Mucosa of stomach (tissue), 1 donor: Measurements from ENCODE around the gene BABAM2.

Experiments used
- H3K27me3 ChIP-seq: one replicate; pipeline ENCODE4 v1.7.0; 2013; ENCODE audit warnings: mild to moderate bottlenecking, low read length; ENCODE audit not compliant: control insufficient read depth, insufficient read depth
- H3K36me3 ChIP-seq: one replicate; pipeline ENCODE4 v1.7.0; 2013; ENCODE audit warnings: low read length; ENCODE audit not compliant: control insufficient read depth, insufficient read depth
- H3K4me1 ChIP-seq: one replicate; pipeline ENCODE4 v1.7.0; 2013; ENCODE audit warnings: mild to moderate bottlenecking, low read length; ENCODE audit not compliant: control insufficient read depth, insufficient read depth
- H3K4me3 ChIP-seq: one replicate; pipeline ENCODE4 v1.7.0; 2013; ENCODE audit warnings: low read length
- H3K9ac ChIP-seq: one replicate; pipeline ENCODE4 v1.7.0; 2013; ENCODE audit warnings: mild to moderate bottlenecking, low read length, moderate library complexity
- H3K9me3 ChIP-seq: one replicate; pipeline ENCODE4 v1.7.0; 2013; ENCODE audit warnings: mild to moderate bottlenecking, low read length, moderate library complexity; ENCODE audit not compliant: control insufficient read depth
- donor health status: Pancreatic carcinoma.

Gene BABAM2

DNA sequence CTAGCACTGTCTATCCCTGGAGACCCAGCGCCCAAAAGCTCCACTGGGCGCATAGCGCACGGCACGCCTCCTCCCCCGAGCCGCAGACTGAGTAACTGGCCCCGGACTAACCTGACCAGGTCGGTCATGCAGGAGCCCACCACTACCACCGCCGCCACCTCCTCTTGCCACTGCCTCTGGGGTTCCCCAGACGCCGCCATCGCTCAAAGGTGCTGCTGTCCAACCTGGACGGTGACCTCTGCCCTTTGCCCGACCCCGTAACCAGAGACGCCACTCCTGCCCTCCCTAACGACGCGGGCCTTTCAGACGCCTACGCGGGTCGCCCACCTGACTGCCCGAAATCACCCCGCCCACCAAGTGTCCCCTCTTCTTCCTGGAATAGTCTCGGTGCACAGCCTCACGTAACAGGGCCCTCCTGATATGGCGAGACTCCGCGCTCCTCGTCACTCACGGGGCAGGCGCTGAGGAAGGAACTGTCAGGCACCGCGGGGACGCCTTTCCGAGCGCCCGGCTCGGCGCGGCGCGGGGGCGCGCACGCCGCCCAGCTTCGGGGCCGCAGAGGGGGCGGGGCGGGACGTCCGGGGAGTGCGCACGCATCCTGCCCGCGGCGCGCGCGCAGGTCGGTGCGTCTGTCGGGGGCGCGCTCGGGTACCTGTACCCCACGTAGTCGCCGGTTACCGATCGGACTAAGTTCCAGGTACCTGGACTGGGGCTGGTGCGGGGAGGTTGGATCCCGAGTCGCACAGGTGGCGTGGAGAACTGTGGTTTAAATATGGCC, at the start of gene BABAM2, which contains the start of gene RBKS:
Gene BABAM2 (plus strand): TSS at position 584 of the 778 bp plus-strand sequence. CDS start 3,828 bp downstream, outside the sequence.
Gene RBKS (minus strand): TSS at position 242 of the 778 bp plus-strand sequence. CDS start 42 bp downstream, at position 200.
- peak within 1 kb of the TSS; percentile 98 for H3K4me3 ChIP-seq
- no peaks in the 10 kb centered on the region for H3K27me3 ChIP-seq
- no peaks in the 10 kb centered on the region for H3K9me3 ChIP-seq
- peak within 1 kb of the TSS; percentile 98 for H3K9ac ChIP-seq
- H3K36me3 ChIP-seq: no peaks in the 10 kb centered on the region
- H3K4me1 ChIP-seq: peaks cover 7% of the 10 kb centered on the region

DNA sequence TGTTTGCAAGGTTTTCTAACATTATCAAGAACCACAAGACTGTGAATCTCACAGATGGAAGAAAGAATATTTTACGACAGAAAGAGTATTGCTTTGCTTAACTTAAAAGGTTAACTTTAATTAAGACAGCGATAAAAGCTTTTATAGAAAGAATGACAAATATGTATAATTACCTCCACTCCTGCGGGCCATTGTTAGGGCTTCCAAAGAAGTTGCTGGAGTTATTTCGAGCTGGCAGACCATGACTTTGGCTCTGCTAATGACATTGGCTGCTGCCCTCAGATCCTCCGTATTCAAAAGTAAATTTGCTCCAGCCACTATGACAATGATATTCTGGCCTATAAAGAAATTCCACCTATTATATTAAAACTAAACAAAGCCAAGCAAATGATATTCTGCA, 47.6 kb upstream of the BABAM2 start:
- no peak overlapping the region for H3K4me3 ChIP-seq
- H3K9me3 ChIP-seq: no peaks in the 10 kb centered on the region
- H3K36me3 ChIP-seq: no peaks in the 10 kb centered on the region
- H3K27me3 ChIP-seq: no peaks in the 10 kb centered on the region
- peaks cover 12% of the 10 kb centered on the region for H3K4me1 ChIP-seq
- no peak overlapping the region for H3K9ac ChIP-seq

DNA sequence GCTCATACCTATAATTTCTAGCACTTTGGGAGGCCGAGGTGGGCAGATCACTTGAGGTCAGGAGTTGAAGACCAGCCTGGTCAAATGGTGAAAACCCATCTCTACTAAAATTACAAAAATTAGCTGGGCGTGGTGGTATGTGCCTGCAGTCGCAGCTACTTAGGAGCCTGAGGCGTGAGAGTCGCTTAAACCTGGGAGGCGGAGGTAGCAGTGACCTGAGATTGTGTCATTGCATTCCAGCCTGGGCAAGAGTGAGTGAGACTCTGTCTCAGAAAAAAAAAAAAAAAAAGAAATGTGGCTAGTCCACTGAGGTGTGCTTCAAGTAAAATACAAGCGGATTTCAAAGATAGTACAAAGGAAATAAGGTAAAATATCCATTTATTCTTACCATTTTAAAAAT, 46.5 kb upstream of the BABAM2 start:
- H3K27me3 ChIP-seq: no peaks in the 10 kb centered on the region
- H3K4me1 ChIP-seq: peaks cover 3% of the 10 kb centered on the region
- no peak overlapping the region for H3K4me3 ChIP-seq
- no peaks in the 10 kb centered on the region for H3K9me3 ChIP-seq
- no peak overlapping the region for H3K9ac ChIP-seq
- no peaks in the 10 kb centered on the region for H3K36me3 ChIP-seq

DNA sequence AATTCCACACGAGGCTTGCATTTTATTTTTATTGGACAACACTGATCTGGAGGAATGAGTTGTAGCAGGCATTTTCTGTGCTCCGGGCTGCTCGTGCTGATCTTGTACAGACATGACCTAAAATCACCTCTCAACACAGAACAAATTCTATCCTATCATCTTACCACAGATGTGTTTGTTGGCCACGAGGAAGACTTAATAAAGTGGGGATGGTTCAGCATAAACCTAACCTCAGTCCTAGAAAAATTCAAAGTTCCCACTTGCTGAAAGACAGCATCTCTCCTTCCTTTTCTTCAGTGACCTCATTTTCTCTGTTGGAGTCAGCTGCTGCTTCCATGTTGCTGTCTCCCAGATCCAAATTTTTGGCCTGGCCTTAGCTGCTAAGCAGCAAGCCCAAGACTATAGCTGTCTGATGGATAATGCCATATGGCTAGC, 45.7 kb upstream of the BABAM2 start:
- Histone ChIP-seq H3K27me3 (no peaks in the 10 kb centered on the region), H3K9me3 (no peaks in the 10 kb centered on the region), H3K9ac (no peak overlapping the region), H3K36me3 (no peaks in the 10 kb centered on the region), H3K4me1 (no peaks in the 10 kb centered on the region), H3K4me3 (no peak overlapping the region)

DNA sequence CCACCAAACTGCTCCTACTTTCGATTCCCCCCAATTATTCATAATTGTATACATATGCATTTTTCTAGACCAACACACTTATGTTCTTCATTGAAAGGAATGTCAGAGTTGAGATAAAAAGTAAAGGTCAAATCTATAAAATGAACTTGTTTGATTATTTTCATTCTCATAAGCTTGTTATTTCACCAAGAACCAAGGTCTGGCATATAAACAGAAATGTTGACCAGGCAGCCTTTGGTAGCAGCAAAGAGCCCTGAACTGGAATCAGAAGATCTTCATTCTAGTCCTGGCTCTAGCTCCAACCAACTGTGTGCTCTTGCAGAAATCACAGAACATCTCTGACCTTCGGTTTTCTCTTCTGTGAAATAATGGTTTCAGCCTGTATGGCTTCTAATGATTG, 43.2 kb upstream of the BABAM2 start:
- Histone ChIP-seq H3K4me3 (no peak overlapping the region), H3K27me3 (no peaks in the 10 kb centered on the region), H3K9me3 (no peaks in the 10 kb centered on the region), H3K36me3 (no peaks in the 10 kb centered on the region), H3K9ac (no peak overlapping the region), H3K4me1 (no peaks in the 10 kb centered on the region)

DNA sequence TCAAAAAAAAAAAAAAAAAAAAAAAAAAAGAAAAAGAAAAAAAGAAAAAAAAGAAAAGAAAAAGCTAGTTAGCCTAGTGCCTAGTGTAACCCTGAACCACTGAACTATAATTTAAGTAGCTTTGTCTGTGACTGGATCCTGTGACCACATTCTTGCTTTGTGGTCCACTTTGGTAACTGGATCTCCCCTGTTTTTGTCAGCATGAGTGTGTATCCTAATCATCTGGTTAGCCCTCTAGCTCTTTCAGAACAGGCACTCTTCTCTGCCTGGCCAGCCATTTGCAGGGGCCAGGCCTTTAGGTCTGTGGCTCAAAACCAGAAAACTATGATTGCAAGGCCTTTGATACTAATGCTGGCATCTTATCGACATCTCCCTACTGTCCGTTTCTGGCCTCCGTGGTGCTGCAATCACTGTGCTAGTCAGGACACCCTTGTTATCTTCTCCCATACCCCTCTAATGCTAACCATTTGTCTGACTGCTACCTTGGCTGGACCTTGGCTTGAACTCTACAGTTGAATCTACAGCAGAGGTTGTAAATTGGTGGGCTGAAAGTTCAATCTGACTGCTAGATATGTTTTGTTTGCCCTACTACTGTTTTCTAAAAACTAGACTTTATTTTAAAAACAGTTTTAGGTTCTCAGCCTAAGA, 40.8 kb upstream of the BABAM2 start:
- no peak overlapping the region for H3K4me3 ChIP-seq
- no peaks in the 10 kb centered on the region for H3K9me3 ChIP-seq
- no peaks in the 10 kb centered on the region for H3K36me3 ChIP-seq
- H3K27me3 ChIP-seq: no peaks in the 10 kb centered on the region
- no peak overlapping the region for H3K9ac ChIP-seq
- H3K4me1 ChIP-seq: peaks cover 11% of the 10 kb centered on the region

DNA sequence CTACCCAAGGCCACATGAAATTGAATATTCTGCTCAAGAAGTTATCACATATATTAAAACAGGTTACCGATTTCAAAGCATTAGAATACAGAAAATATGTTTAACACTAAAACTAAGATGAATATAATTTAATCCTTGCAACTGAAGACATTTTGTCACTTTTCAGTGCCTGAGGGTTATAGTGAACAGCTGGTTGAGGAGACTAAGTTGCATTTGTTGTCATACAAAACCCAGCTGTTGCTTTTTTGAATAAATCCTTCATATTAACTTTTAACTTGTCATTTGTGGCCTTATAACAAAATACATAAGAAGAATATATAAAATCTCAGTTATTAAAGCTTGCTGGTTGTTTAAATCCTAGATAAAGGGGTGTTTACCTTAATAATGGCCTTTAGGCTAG, 37.8 kb upstream of the BABAM2 start:
- Histone ChIP-seq H3K4me1 (peaks cover 16% of the 10 kb centered on the region), H3K9me3 (no peaks in the 10 kb centered on the region), H3K9ac (no peak overlapping the region), H3K4me3 (no peak overlapping the region), H3K27me3 (no peaks in the 10 kb centered on the region), H3K36me3 (no peaks in the 10 kb centered on the region)

DNA sequence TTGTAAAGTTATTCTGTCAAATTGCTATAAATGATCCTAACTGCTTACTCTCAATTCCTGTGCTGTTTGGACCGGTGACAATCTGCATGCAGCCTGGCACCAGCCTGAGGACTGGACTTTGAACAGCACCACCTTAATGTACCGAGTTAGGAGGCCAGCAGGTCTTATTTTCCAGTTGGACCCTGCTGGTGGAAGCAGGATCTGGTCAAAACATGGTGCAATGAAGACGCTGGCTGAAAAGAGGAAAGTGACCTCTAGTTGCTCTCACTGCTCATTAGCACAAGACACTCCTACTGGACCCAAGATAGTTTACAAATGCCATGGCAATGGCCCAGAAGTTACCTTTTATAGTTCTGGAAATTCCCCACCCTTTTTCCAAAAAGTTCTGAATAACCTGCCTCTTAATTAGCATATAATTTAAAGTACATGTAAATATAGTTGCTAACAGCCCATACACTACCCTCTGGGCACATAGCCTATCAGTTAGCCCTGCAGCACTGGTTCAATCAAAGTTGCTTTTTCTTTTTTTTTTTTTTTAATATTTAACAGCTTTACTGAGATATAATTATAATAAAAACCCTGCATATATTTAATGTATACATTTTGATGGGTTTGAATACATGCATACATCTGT, 36.2 kb upstream of the BABAM2 start:
- Histone ChIP-seq H3K4me3 (no peak overlapping the region), H3K27me3 (no peaks in the 10 kb centered on the region), H3K4me1 (peaks cover 16% of the 10 kb centered on the region), H3K9me3 (no peaks in the 10 kb centered on the region), H3K36me3 (no peaks in the 10 kb centered on the region), H3K9ac (no peak overlapping the region)

DNA sequence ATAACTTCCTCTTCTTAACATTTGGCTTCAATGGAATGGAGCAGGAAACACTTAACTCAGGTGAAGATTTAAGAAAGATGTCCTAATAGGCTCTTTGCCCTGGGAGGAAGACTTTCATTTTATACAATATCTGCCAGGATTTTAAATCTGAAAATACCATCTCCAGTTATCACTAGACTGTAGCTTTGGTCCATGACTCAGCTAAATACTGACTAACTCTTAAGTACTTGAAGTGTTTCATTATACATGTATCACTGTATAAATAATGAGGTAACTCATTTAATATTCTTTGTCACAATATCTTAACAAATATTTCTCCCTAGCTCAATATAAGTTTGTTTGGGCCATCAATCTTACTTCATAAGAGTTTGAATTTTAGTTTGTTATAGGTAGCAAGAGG, 35.1 kb upstream of the BABAM2 start:
- Histone ChIP-seq H3K4me1 (peaks cover 16% of the 10 kb centered on the region), H3K27me3 (no peaks in the 10 kb centered on the region), H3K36me3 (no peaks in the 10 kb centered on the region), H3K9ac (no peak overlapping the region), H3K4me3 (no peak overlapping the region), H3K9me3 (no peaks in the 10 kb centered on the region)

DNA sequence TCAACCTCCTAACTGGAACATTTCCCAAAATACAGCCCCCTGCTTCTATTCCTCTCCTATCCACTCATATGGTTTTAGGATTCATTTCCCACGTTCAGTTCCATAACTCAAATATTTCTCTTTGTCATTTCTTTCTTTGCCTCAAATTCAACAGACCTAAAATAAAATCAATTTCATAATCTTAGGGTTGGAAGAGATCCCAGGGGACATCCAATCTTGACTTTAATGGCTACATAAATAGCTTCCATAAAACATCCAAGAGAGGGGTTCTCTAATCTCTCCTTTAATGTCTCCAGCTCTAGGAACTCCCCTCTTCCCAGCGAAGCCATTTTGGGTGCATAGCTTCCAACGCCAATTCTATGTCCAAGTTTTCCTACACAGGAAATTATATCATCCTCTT, 34.1 kb upstream of the BABAM2 start:
- no peak overlapping the region for H3K4me3 ChIP-seq
- H3K4me1 ChIP-seq: peaks cover 16% of the 10 kb centered on the region
- no peaks in the 10 kb centered on the region for H3K36me3 ChIP-seq
- no peaks in the 10 kb centered on the region for H3K9me3 ChIP-seq
- no peaks in the 10 kb centered on the region for H3K27me3 ChIP-seq
- no peak overlapping the region for H3K9ac ChIP-seq

DNA sequence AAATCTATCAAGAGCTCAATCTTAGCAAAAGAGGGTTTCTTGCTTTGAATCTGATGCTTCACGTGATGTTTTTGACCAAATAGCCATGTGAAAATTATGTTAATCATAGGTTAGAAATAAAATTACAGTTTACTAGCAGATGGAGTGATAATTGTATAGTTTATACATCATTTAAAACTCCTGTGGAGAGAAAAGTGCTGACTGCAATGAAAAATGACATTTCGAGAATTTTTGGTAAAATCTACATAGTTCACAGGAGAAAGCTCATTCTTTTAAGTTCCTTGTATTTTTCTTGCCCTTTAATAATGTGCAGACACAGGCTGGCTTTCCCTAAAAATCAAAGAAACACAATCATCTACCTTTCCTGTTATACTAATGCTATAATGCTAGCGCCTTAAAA, 33.6 kb upstream of the BABAM2 start:
- no peaks in the 10 kb centered on the region for H3K9me3 ChIP-seq
- H3K4me3 ChIP-seq: no peak overlapping the region

More for the DNA sequence above, 33.6 kb upstream of the BABAM2 start:
- Histone ChIP-seq H3K9ac (no peak overlapping the region), H3K27me3 (no peaks in the 10 kb centered on the region), H3K4me1 (peaks cover 16% of the 10 kb centered on the region), H3K36me3 (no peaks in the 10 kb centered on the region)
